Measurements from ENCODE around the gene ERICH6B. TPM values are rescaled to one million over a fixed set of nuclear protein-coding genes. Genes with fewer than 3 reads are reported as not detected.

ERICH6B gene
- total and polyA plus RNA-seq, 2 of the 13 experiments (the other 11 are each of a cell fraction or from before 2014, with no cell fraction given) = not detected

DNA sequence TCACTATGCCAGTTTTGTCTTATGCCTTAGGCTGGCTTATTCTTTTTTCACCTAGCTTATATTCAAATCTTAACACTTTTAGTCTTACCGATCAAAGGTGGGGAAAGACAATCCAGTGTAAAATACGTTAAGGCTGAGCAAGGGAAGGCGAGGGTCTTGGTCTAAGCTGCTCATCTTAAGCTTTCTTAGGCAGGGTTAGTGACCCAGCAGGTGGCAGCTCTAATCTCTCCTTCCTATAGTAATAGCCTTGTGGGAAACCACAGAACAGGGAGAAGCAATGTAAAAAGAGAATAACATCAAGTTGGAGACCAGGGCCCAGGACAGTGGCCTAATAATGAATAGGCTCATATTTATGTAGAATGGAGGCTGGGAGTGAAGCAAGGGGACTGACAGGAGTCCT, 104.9 kb downstream of the ERICH6B start:
- no peak for DNase-seq (ENCODE audit: low spot score)
- intact Hi-C loops (cut with micrococcal nuclease; ENCODE audit: unreplicated experiment) = loop anchor here (2.0 to 5.0 kb wide), 2 partner anchors 74 to 207 kb away; no protein-coding TSS in a partner anchor

More for the DNA sequence above, 104.9 kb downstream of the ERICH6B start:
- Histone ChIP-seq H3K79me2 (ENCODE audit: insufficient read depth, low read length) (no peaks in the 10 kb centered on the region), H3K27me3 (ENCODE audit: control insufficient read depth in 1 of 2, insufficient read depth in 2 of 2, low read length in 2 of 2) (no peaks in the 10 kb centered on the region), H4K20me1 (ENCODE audit: insufficient read depth, low read length) (no peaks in the 10 kb centered on the region), H3K4me3 (replicated peaks in 1 of 3; ENCODE audit: insufficient read depth in 1 of 3, low read depth in 2 of 3, low read length in 3 of 3) (no peak overlapping the region), H3K4me1 (ENCODE audit: insufficient read depth, low read length) (no peaks in the 10 kb centered on the region), H3K9me3 (ENCODE audit: low read length) (no peaks in the 10 kb centered on the region), H3K36me3 (replicated peaks in 1 of 2; ENCODE audit: control insufficient read depth in 1 of 2, insufficient read depth in 2 of 2, low read length in 2 of 2) (peaks cover 23 to 67% of the 10 kb centered on the region in 2 experiments; a peak in 4 of 5 replicates), H3K4me2 (ENCODE audit: low read depth, low read length) (no peak overlapping the region), H3K27ac (ENCODE audit: extremely low read length, insufficient read depth, low read length) (no peak overlapping the region), H3K9ac (ENCODE audit: insufficient read depth, low read depth, low read length) (no peak overlapping the region), H2AFZ (ENCODE audit: low read length) (no peak overlapping the region)
- CTCF ChIA-PET (ENCODE audit: low intra/inter-chr PET ratio, low total read pairs) = no interaction called here
- POLR2A ChIA-PET = no interaction called here
- no TSS peak for BruUV-seq (replicated peaks)
- FAIRE-seq = no peak
- WGBS (ENCODE audit: low lambda C conversion rate) = 94% methylated on average over 3 of the region's 3 CpGs
- no peak; the same call in 2 of the 3 replicates for ATAC-seq
- in situ Hi-C loops (cut with HindIII; ENCODE audit: extremely low pct_ligation_motif_present, low pct_unique_long_range_greater_than_20kb) = loop anchor here (25.0 kb wide), 1 partner anchor 473 kb away; no protein-coding TSS in a partner anchor
- no peak for TF ChIP-seq MZF1 (CRISPR knock-in tag; IDR thresholded peaks at IDR 0.05; ENCODE audit: borderline replicate concordance)
- TF ChIP-seq DZIP1 (CRISPR knock-in tag; IDR thresholded peaks at IDR 0.05) = no peak
- no peak for TF ChIP-seq HNF1A (IDR thresholded peaks at IDR 0.05; ENCODE audit: low read depth)
- no peak for TF ChIP-seq HNF1A (CRISPR knock-in tag; IDR thresholded peaks at IDR 0.05; ENCODE audit: borderline replicate concordance)
- no peak for TF ChIP-seq MBD4 (IDR thresholded peaks at IDR 0.05; ENCODE audit: borderline replicate concordance, low read length)
- no peak for TF ChIP-seq THAP11 (CRISPR knock-in tag; IDR thresholded peaks at IDR 0.05)
- TF ChIP-seq, protein P1, sequence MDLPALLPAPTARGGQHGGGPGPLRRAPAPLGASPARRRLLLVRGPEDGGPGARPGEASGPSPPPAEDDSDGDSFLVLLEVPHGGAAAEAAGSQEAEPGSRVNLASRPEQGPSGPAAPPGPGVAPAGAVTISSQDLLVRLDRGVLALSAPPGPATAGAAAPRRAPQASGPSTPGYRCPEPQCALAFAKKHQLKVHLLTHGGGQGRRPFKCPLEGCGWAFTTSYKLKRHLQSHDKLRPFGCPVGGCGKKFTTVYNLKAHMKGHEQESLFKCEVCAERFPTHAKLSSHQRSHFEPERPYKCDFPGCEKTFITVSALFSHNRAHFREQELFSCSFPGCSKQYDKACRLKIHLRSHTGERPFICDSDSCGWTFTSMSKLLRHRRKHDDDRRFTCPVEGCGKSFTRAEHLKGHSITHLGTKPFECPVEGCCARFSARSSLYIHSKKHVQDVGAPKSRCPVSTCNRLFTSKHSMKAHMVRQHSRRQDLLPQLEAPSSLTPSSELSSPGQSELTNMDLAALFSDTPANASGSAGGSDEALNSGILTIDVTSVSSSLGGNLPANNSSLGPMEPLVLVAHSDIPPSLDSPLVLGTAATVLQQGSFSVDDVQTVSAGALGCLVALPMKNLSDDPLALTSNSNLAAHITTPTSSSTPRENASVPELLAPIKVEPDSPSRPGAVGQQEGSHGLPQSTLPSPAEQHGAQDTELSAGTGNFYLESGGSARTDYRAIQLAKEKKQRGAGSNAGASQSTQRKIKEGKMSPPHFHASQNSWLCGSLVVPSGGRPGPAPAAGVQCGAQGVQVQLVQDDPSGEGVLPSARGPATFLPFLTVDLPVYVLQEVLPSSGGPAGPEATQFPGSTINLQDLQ (CRISPR knock-in tag; IDR thresholded peaks at IDR 0.05) = no peak
- TF ChIP-seq KAT2B (IDR thresholded peaks at IDR 0.05; ENCODE audit: borderline replicate concordance, low read depth, low read length) = no peak
- no peak for TF ChIP-seq MATR3 (CRISPR knock-in tag; IDR thresholded peaks at IDR 0.05)
- TF ChIP-seq TSC22D2 (CRISPR knock-in tag; IDR thresholded peaks at IDR 0.05; ENCODE audit: borderline replicate concordance) = no peak
- TF ChIP-seq TGIF2 (CRISPR knock-in tag; IDR thresholded peaks at IDR 0.05) = no peak
- TF ChIP-seq ZNF616 (CRISPR knock-in tag; IDR thresholded peaks at IDR 0.05; ENCODE audit: low read depth) = no peak
